Stimulated activated CD4-positive, alpha-beta T cell treated with anti-CD3 and anti-CD28 coated beads, Interleukin-12 subunit alpha, Interleukin-12 subunit beta, amount 100 ng/mL, for 4 hours (primary cell): ENCODE data around the gene TMEM52.

ENCODE experiments used
- DNase-seq: peaks from one replicate; pipeline ENCODE4 v3.0.0-alpha.2; 2020

Gene TMEM52

GRCh38 chr1:1926346-1926811 lies 7.3 kb upstream of the TMEM52 start:
- no peak for DNase-seq

GRCh38 chr1:1925437-1926345 lies 6.6 kb upstream of the TMEM52 start:
- DNase-seq: no peak

- no peak for DNase-seq
Measured at GRCh38 chr1:1924849-1925248, 5.8 kb upstream of the TMEM52 start.

- DNase-seq: no peak
Measured at GRCh38 chr1:1924386-1924785, 5.3 kb upstream of the TMEM52 start.

GRCh38 chr1:1922956-1923833 lies 4.1 kb upstream of the TMEM52 start:
- DNase-seq: no peak

- no peak for DNase-seq
Measured at GRCh38 chr1:1922702-1922955, 3.5 kb upstream of the TMEM52 start.

GRCh38 chr1:1921901-1922701 lies 3.0 kb upstream of the TMEM52 start:
- DNase-seq: no peak

GRCh38 chr1:1921459-1921862 lies 2.4 kb upstream of the TMEM52 start:
- no peak for DNase-seq

- DNase-seq: no peak
Measured at GRCh38 chr1:1920608-1921458, 1.8 kb upstream of the TMEM52 start.

GRCh38 chr1:1920057-1920607 lies 1.1 kb upstream of the TMEM52 start:
- no peak for DNase-seq

GRCh38 chr1:1919304-1920056 lies 401 bp upstream of the TMEM52 start:
- peak; percentile 97 for DNase-seq

- no peak for DNase-seq
Measured at GRCh38 chr1:1917995-1918900, 831 bp downstream of the TMEM52 start.

- DNase-seq: no peak
Measured at GRCh38 chr1:1917304-1917976, 1.6 kb downstream of the TMEM52 start.

GRCh38 chr1:1916851-1917251 lies 2.2 kb downstream of the TMEM52 start:
- no peak for DNase-seq

- DNase-seq: no peak
Measured at GRCh38 chr1:1915911-1916840, 2.9 kb downstream of the TMEM52 start.

GRCh38 chr1:1914971-1915692 lies 3.9 kb downstream of the TMEM52 start, which contains the start of gene CALML6:
CALML6 (plus strand) TSS chr1:1915260; CDS start chr1:1915281, 21 bp downstream.
- DNase-seq: no peak
